ENCODE data around the gene CPA5. TPM values are rescaled to one million over a fixed set of nuclear protein-coding genes. Genes with fewer than 3 reads are reported as not detected.

The CPA5 gene
- total RNA-seq, 2 donors from 2014 or later: 1.7 to 9.9 TPM

- DNase-seq (ENCODE audit: low spot score in 2 of 2): no peak
- peak overlapping the region; percentile 44 to 82 for H3K27ac Mint-ChIP-seq
- peaks cover 0 to 4% of the 10 kb centered on the region in 2 donors for H3K36me3 Mint-ChIP-seq
- peak; percentile 67 to 92 for ATAC-seq
- H3K9me3 Mint-ChIP-seq: no peaks in the 10 kb centered on the region
These were observed 50.0 kb downstream of the CPA5 start for GRCh38 chr7:130394421-130395195.

DNA sequence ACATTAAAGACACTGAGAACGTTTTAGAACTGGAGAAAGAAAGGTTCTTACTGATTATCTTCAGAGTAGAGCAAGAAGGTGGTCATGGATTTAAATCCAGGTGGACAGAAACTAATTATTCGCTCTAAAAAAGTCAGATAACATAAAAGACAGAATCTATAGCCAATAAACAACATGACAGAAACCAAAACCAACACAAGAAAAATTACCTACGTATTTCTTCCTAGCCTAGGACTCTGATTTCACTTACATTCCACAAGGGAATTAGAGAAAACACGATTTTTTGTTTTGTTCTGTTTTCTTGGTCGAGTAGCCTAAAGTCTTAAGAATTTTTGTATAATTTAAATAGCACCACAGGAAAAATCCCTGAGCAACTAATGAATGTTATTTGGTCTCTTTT, 50.8 kb downstream of the CPA5 start:
- Mint-ChIP-seq H3K27ac (no peak overlapping the region), H3K9me3 (no peaks in the 10 kb centered on the region), H3K36me3 (peaks cover 5 to 10% of the 10 kb centered on the region in 2 donors)
- no peak for DNase-seq (ENCODE audit: low spot score in 2 of 2)
- no peak for ATAC-seq

DNA sequence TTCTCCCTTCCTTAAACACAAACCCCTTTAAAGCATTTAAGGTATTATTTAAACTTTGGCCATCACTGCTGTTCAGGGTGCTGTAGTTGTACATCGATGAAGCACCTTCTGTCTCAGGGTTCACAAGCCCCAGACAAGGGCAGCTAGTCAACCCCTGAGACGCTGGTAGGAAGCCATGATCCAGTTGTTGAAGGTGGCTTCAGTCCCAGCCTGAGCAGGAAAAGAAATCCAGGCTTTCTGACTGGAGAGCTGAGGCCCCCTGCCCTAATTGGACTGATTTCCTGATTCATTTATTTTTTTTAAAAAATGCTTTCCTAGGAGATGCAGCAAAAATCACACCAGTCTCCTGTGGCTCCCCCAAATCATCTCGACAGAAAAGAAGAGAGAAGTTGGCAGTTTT, 51.5 kb downstream of the CPA5 start:
- no peak for ATAC-seq
- Mint-ChIP-seq H3K9me3 (no peaks in the 10 kb centered on the region), H3K36me3 (peaks cover 6 to 11% of the 10 kb centered on the region in 2 donors), H3K27ac (peak overlapping the region in 1 of 2 donors; percentile 74)
- DNase-seq (ENCODE audit: low spot score in 2 of 2): no peak

DNA sequence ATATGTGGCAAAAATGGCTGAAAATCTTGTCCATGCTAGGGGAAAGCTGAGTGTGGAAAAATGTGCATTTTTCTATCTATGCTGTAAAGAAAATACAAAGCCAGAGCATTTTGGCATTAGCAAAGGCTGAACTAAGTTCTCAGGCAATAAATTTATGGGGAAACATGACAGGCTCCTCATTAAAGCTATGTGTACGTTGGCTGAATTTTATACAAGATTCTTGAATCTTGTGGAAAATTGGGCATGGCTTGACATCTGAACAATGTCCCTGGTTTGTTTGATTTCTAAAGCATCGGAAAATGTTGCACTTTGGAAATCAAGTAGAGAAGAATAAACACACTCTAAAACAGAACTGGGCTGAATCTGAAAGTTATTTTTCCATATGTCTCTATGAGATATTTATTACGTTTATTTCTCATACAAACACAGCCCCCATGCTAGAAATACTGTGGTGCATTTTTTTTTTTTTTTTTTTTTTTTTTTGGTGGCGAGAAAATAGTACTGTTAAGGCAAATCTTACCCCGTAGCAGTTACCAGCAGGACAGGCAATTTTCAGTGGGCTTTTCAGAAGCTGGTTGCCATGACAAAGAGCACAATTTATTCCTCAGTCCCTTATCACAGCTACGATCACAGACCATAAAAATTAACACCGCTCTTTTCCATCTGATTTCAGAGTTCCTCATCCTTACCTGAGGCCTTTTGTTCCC, 52.6 kb downstream of the CPA5 start:
- no peak overlapping the region for H3K27ac Mint-ChIP-seq
- DNase-seq (ENCODE audit: low spot score in 2 of 2) (no peak), ATAC-seq (no peak)
- H3K36me3 Mint-ChIP-seq: peaks cover 6 to 11% of the 10 kb centered on the region in 2 donors
- H3K9me3 Mint-ChIP-seq: no peaks in the 10 kb centered on the region

DNA sequence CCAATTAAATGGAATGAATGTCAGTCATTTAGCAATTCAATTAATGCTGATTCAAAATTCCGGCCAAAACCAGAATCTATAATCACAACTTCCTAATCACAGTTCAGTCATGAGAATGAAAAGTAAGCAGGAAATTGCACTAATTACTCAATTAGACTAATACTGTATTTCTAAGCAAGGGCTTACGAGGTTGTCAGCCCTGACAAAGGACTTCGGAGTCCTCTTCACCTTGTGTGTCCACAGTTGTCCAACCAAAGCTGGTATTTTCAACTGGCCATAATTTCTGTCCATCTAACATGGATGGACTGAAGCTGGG, 53.1 kb downstream of the CPA5 start:
- DNase-seq (ENCODE audit: low spot score in 2 of 2) (no peak), ATAC-seq (no peak)
- no peaks in the 10 kb centered on the region for H3K9me3 Mint-ChIP-seq
- peaks cover 6 to 13% of the 10 kb centered on the region in 2 donors for H3K36me3 Mint-ChIP-seq
- no peak overlapping the region for H3K27ac Mint-ChIP-seq

- DNase-seq (ENCODE audit: low spot score in 2 of 2): no peak
- Mint-ChIP-seq H3K9me3 (no peaks in the 10 kb centered on the region), H3K36me3 (peaks cover 6 to 15% of the 10 kb centered on the region in 2 donors)
These were observed 54.0 kb downstream of the CPA5 start for GRCh38 chr7:130398526-130399090.

DNA sequence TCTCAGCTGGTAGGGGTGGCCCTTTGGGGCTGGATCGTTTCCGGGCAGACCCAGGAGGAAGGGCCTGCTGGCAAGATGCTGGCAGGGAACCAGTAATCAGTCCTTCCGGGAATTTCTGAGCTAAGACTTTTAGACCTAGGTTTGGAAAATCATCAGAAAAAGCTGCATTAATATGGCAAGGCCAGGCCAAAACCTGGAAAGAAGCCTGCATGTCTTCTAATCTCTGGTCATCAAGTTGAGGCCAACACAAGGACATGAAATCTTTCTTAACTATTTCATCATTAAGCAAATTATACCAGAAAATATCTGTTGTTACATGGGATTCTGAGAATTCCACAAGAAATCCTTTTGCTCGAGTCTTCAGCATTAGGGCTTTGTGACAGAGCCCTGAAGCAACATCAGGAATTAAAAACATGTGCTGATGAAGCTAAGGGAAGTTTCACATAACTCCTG, 55.5 kb downstream of the CPA5 start:
- no peak for DNase-seq (ENCODE audit: low spot score in 2 of 2)
- no peak for ATAC-seq
- H3K9me3 Mint-ChIP-seq: no peaks in the 10 kb centered on the region
- H3K36me3 Mint-ChIP-seq: peaks cover 6 to 15% of the 10 kb centered on the region in 2 donors
- H3K27ac Mint-ChIP-seq: no peak overlapping the region

More at GRCh38 chr7:130398526-130399090, 54.0 kb downstream of the CPA5 start:
- ATAC-seq: no peak
- H3K27ac Mint-ChIP-seq: peak overlapping the region; percentile 56 to 85

GRCh38 chr7:130401101-130401500, 56.5 kb downstream of the CPA5 start:
- Mint-ChIP-seq H3K36me3 (peaks cover 6 to 15% of the 10 kb centered on the region in 2 donors), H3K9me3 (no peaks in the 10 kb centered on the region), H3K27ac (no peak overlapping the region)
- no peak for ATAC-seq
- no peak for DNase-seq (ENCODE audit: low spot score in 2 of 2)

DNA sequence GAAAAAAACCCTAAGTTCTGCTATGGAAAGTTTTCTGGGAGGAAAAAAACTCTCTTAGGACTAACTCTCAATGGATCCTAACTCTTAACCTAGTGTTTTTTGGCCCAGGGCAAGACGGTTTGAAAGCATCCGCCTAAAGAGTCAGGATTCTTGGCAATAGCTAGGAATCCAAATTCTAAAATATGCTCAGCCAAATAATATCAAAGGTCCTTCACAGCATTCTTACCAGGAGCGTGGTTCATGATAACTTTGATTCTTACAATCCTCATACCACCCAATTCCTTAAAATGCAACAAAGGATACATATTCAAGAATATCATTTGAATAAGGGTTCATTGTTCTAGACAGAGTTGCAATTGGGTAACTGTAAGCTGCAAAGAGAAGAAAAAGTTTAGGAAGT, 57.0 kb downstream of the CPA5 start:
- ATAC-seq (no peak), DNase-seq (ENCODE audit: low spot score in 2 of 2) (no peak)
- H3K27ac Mint-ChIP-seq: no peak overlapping the region
- no peaks in the 10 kb centered on the region for H3K9me3 Mint-ChIP-seq
- peaks cover 6 to 15% of the 10 kb centered on the region in 2 donors for H3K36me3 Mint-ChIP-seq

DNA sequence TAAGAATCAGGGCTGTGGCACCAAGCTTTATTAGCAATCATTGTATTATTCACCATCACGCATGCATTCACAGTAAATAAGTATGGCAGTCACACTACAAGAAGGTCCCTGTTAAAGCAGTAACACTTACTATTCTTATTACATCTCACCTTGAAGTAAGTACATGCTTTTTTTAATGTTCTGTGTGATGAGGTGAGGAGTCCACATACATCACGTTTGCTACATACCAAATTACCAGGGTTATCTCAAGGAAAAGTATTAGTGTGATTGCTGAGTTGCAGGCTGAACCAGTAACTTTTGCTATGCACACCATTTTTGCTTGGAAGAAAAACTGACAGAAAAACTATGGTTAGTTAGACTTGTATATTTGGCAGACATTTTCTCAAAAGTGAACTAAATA, 60.4 kb downstream of the CPA5 start:
- H3K36me3 Mint-ChIP-seq: peaks cover 9 to 11% of the 10 kb centered on the region in 2 donors
- H3K27ac Mint-ChIP-seq: no peak overlapping the region
- ATAC-seq (no peak), DNase-seq (ENCODE audit: low spot score in 2 of 2) (no peak)
- no peaks in the 10 kb centered on the region for H3K9me3 Mint-ChIP-seq

- H3K27ac Mint-ChIP-seq: peak overlapping the region in 1 of 2 donors; percentile 6
- no peak for ATAC-seq
- H3K9me3 Mint-ChIP-seq: no peaks in the 10 kb centered on the region
- peaks cover 0 to 11% of the 10 kb centered on the region in 2 donors for H3K36me3 Mint-ChIP-seq
- DNase-seq (ENCODE audit: low spot score in 2 of 2): no peak
These were observed 64.6 kb downstream of the CPA5 start for GRCh38 chr7:130409067-130409711.

DNA sequence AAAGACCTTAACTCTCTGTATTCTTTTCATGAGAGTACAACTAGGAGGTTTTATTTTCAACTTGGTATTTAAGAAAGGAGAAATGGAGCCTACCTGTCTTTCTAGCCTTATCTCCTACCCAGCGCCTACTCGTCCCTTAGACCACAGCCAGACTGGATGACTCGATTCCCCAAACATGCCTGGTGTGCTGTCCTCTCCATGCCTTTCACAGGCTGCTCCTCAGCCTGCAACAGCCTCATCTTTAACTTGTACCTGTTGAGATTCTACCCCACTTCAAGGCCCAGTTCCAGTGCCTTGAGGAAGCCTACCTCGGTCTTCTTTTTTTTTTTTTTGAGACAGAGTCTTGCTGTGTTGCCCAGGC, 65.1 kb downstream of the CPA5 start:
- no peak for ATAC-seq
- H3K27ac Mint-ChIP-seq: peak overlapping the region in 1 of 2 donors; percentile 6
- H3K36me3 Mint-ChIP-seq: peaks cover 0 to 11% of the 10 kb centered on the region in 2 donors

GRCh38 chr7:130410868-130411541, 66.4 kb downstream of the CPA5 start:
- no peak overlapping the region for H3K27ac Mint-ChIP-seq

More for the DNA sequence above, 65.1 kb downstream of the CPA5 start:
- DNase-seq (ENCODE audit: low spot score in 2 of 2): no peak
- H3K9me3 Mint-ChIP-seq: no peaks in the 10 kb centered on the region

DNA sequence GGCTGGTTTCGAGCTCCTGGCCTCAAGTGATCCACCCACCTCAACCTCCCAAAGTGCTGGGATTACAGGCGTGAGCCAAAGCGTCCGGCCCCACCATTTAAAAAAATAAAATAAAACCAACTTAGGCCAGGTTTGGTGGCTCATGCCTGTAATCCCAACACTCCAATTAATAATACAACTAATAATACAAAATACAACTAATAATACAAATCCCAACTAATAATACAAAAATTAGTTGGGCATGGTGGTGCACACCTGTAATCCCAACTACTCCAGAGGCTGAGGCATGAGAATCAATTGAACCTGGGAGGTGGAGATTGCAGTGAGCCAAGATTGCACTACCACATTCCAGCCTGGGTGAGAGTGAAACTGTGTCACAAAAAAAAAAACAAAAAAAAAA, 68.6 kb downstream of the CPA5 start:
- no peaks in the 10 kb centered on the region for H3K9me3 Mint-ChIP-seq
- ATAC-seq (no peak), DNase-seq (ENCODE audit: low spot score in 2 of 2) (no peak)
- no peak overlapping the region for H3K27ac Mint-ChIP-seq
- peaks cover 0 to 17% of the 10 kb centered on the region in 2 donors for H3K36me3 Mint-ChIP-seq

More at GRCh38 chr7:130410868-130411541, 66.4 kb downstream of the CPA5 start:
- DNase-seq (ENCODE audit: low spot score in 2 of 2) (no peak), ATAC-seq (no peak)
- Mint-ChIP-seq H3K36me3 (peaks cover 0 to 17% of the 10 kb centered on the region in 2 donors), H3K9me3 (no peaks in the 10 kb centered on the region)

DNA sequence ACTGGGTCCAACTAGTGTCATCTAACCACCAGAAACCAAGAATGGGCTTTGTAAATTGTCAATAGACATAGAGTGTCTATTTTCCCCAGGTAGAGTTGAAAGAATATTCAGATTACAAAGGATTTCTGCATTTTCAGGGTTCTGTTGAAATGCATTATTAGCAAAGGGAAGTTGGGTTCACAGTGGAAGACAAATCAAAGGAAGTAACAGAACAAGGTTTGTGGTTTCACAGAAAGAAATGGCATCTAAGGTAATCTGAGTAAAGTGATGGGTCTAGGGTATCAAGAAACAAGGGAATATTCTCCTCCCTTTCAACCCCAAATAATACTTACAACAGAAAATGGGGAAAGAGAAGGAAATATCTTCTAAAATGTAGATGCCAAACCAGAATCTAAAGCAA, 70.4 kb downstream of the CPA5 start:
- no peak for DNase-seq (ENCODE audit: low spot score in 2 of 2)
- Mint-ChIP-seq H3K36me3 (peaks cover 0 to 17% of the 10 kb centered on the region in 2 donors), H3K27ac (no peak overlapping the region), H3K9me3 (no peaks in the 10 kb centered on the region)
- no peak for ATAC-seq

DNA sequence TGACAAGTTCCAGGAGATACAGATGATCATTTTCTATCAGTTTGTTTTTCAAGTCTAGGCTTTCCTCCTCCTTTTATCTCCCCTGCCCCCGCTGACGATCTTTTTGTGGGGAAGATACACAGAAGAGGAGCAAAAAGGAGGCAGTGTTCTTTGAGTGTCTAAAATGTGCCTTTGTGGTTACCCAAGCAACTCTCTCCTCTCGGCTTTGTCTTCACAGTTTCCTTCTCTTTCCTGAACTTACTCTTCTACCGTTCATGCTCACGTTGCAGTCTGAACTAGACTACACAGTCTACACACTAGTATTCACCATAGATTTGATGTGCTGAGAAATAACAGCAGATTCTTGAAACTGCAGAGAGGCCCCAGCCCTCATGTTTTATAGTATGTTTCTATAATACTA, 72.6 kb downstream of the CPA5 start:
- DNase-seq (ENCODE audit: low spot score in 2 of 2) (peak in 1 of 2 donors; percentile 36), ATAC-seq (peak; percentile 80 to 90)
- Mint-ChIP-seq H3K9me3 (no peaks in the 10 kb centered on the region), H3K36me3 (peaks cover 0 to 13% of the 10 kb centered on the region in 2 donors), H3K27ac (peak overlapping the region; percentile 56 to 90)
